GM12878 (cell line): ENCODE results near the gene ZNF215. TPM values are rescaled to one million over a fixed set of nuclear protein-coding genes. Genes with fewer than 3 reads are reported as not detected.

Source experiments
- ATAC-seq: fragments of 200-7000 bp; cut with Tn5 transposase; 3 replicates; pipeline ENCODE4 v1.9.1; 2020; ENCODE audit warnings: mild to moderate bottlenecking, moderate library complexity
- BruUV-seq: library from RNA; stranded (reverse); fragments of 400-500 nt; replicated peaks from 2 replicates; lab custom pipeline; 2021; lab: Mats Ljungman, UMichigan
- CTCF ChIA-PET: fragments of 300-600 bp; sonication (Branson Sonifier 250); formaldehyde crosslinking; extraction: SDS; loops from one replicate; lab custom pipeline; 2021; ENCODE audit warnings: inconsistent platforms; lab: Yijun Ruan, JAX
- POLR2A ChIA-PET: fragments of 350-600 bp; formaldehyde crosslinking; extraction: SDS; loops from one replicate; lab custom pipeline; 2021; ENCODE audit warnings: inconsistent platforms; lab: Charles Lee
- RAD21 ChIA-PET: fragments of 300-600 bp; sonication (Branson Sonifier 250); formaldehyde crosslinking; loops from one replicate; lab custom pipeline; 2023; ENCODE audit warnings: antibody characterized with exemption; ENCODE audit not compliant: unreplicated experiment; lab: Charles Lee
- SMC1A ChIA-PET: fragments of 300-600 bp; sonication (Branson Sonifier 250); formaldehyde crosslinking; loops from one replicate; lab custom pipeline; 2023; ENCODE audit not compliant: unreplicated experiment, uncharacterized antibody; lab: Charles Lee
- DNase-seq: peaks from one replicate; pipeline ENCODE4 v3.0.0-alpha.2; 2011; ENCODE audit warnings: low read depth, low spot score
- FAIRE-seq: peaks from 3 replicates; lab custom pipeline; 2011; peaks lifted over from hg19 to GRCh38; lab: Jason Lieb, UNC
- H2AFZ ChIP-seq: 2 replicates; pipeline ENCODE4 v1.6.0; 2011; ENCODE audit warnings: low read depth, low read length, control low read depth; ENCODE audit not compliant: control insufficient read depth
- H3K27ac ChIP-seq: 2 replicates; pipeline ENCODE4 v1.5.1; 2011; ENCODE audit warnings: control low read depth; ENCODE audit not compliant: control insufficient read depth, insufficient read depth
- H3K27me3 ChIP-seq, 2 experiments: replicated peaks in 1 of 2; 2 replicates each; pipeline versions ENCODE4 v1.6.0 to v1.6.1; 2011; ENCODE audit warnings: low read length in 1 of 2; ENCODE audit not compliant: control insufficient read depth in 2 of 2, insufficient read depth in 2 of 2
- H3K36me3 ChIP-seq, 2 experiments: 2 replicates each; pipeline ENCODE4 v1.5.1; 2011; ENCODE audit warnings: low read length in 1 of 2; ENCODE audit not compliant: control insufficient read depth in 2 of 2, insufficient read depth in 2 of 2
- H3K4me1 ChIP-seq: 2 replicates; pipeline ENCODE4 v1.6.1; 2011; ENCODE audit warnings: mild to moderate bottlenecking, low read length, moderate library complexity, mixed read lengths; ENCODE audit not compliant: control insufficient read depth, insufficient read depth
- H3K4me2 ChIP-seq: 2 replicates; pipeline ENCODE4 v1.6.0; 2011; ENCODE audit warnings: control low read depth; ENCODE audit not compliant: control insufficient read depth, insufficient read depth
- H3K4me3 ChIP-seq: fragments of 200-600 bp; sonication (generic); 2 replicates; pipeline ENCODE4 v1.5.1; 2016
- H3K79me2 ChIP-seq: 2 replicates; pipeline ENCODE4 v1.6.0; 2011; ENCODE audit warnings: low read length; ENCODE audit not compliant: control insufficient read depth, insufficient read depth
- H3K9ac ChIP-seq: 2 replicates; pipeline ENCODE4 v1.8.0; 2011; ENCODE audit warnings: low read length, control low read depth, mixed read lengths; ENCODE audit not compliant: control insufficient read depth, insufficient read depth
- H3K9me3 ChIP-seq: replicated peaks from 3 replicates; pipeline ENCODE4 v1.5.1; 2011; ENCODE audit warnings: mild to moderate bottlenecking, low read length; ENCODE audit not compliant: control insufficient read depth, insufficient read depth
- H4K20me1 ChIP-seq: 2 replicates; pipeline ENCODE4 v1.6.0; 2011; ENCODE audit not compliant: control insufficient read depth, insufficient read depth
- HCFC1 ChIP-seq: fragments of 150-350 bp; IDR thresholded peaks from 2 replicates; pipeline ENCODE4 v1.6.1; 2014; ENCODE audit warnings: low read length
- LARP7 ChIP-seq: fragments of 450-650 bp; IDR thresholded peaks from 2 replicates; pipeline ENCODE4 v1.6.1; 2017; ENCODE audit warnings: mild to moderate bottlenecking
- SIN3A ChIP-seq: IDR thresholded peaks from 2 replicates; pipeline ENCODE4 v1.6.1; 2012; ENCODE audit warnings: low read depth, low read length, improper control_type of control experiment
- ZBTB11 ChIP-seq: fragments of 450-650 bp; formaldehyde crosslinking; IDR thresholded peaks from 2 replicates; pipeline ENCODE4 v1.5.0; 2022; ENCODE audit warnings: mild to moderate bottlenecking, missing genetic modification characterization
- ZBTB4 ChIP-seq: fragments of 450-650 bp; formaldehyde crosslinking; IDR thresholded peaks from 2 replicates; pipeline ENCODE4 v1.4.0; 2022; ENCODE audit warnings: mild to moderate bottlenecking, moderate library complexity
- ZSCAN29 ChIP-seq: fragments of 450-650 bp; IDR thresholded peaks from 2 replicates; pipeline ENCODE4 v1.6.1; 2017; ENCODE audit warnings: mild to moderate bottlenecking, moderate library complexity
- WGBS: methylation state at CpG from one replicate; pipeline ENCODE4 v1.1.6; 2016; ENCODE audit warnings: low lambda C conversion rate; ENCODE audit not compliant: insufficient replicate concordance, insufficient coverage; ENCODE audit errors: missing lambda C conversion rate; 5-methylcytosine and 5-hydroxymethylcytosine counted together
- in situ Hi-C: fragments of 300-500 bp; cut with MboI; formaldehyde crosslinking; loops from 9 replicates; pipeline ENCODE4 v1.14.3; 2018; ENCODE audit warnings: mixed read lengths
- intact Hi-C: fragments of 100-400 bp; cut with micrococcal nuclease; formaldehyde crosslinking; loops from one replicate; pipeline ENCODE4 v1.14.2; 2022; ENCODE audit not compliant: unreplicated experiment
- polyA plus RNA-seq, 11 experiments: library from polyadenylated mRNA; depleted of rRNA in 4 of 11; unstranded in 6 of 11; stranded (reverse) in 5 of 11; fragments of >200 nt; fragmentation: Nextera tagmentation in 4 of 11; fragmentation: Illumina TruSeq in 1 of 11; extraction: Ambion mirVana in 4 of 11; extraction: Trizol in 1 of 11; gene quantifications; 1 replicate in 1 of 11; 2 replicates in 10 of 11; pipeline versions ENCODE4 v1.2.1 to v1.2.3, GENCODE V29; 2011 to 2016; ENCODE audit warnings: inconsistent platforms in 2 of 11, missing spikeins in 2 of 11, low read depth in 1 of 11
- total RNA-seq, 4 experiments: library from RNA; depleted of rRNA in 3 of 4; stranded (reverse); fragments of >200 nt in 3 of 4; fragmentation: Illumina TruSeq in 1 of 4; extraction: Trizol in 1 of 4; gene quantifications; 2 replicates each; pipeline versions ENCODE4 v1.2.1 to v1.2.3, GENCODE V29; 2013 to 2021

ZNF215 gene
- total and polyA plus RNA-seq, 10 of the 15 experiments (the other 5 are each of a cell fraction or from before 2014, with no cell fraction given): 1.5 to 3.7 (median 2.3) TPM

GRCh38 chr11:6988506-6988905 lies 62.3 kb downstream of the ZNF215 start (continued):
- no peak for TF ChIP-seq ZBTB4
- no peak for TF ChIP-seq SIN3A

GRCh38 chr11:6991227-6991626 lies 65.0 kb downstream of the ZNF215 start:
- ATAC-seq: no peak
- FAIRE-seq: no peak
- Histone ChIP-seq H3K4me3 (no peak overlapping the region), H3K4me1 (no peaks in the 10 kb centered on the region), H3K27me3 (no peaks in the 10 kb centered on the region), H3K9ac (no peak overlapping the region), H3K79me2 (no peaks in the 10 kb centered on the region), H3K27ac (no peak overlapping the region), H2AFZ (no peak overlapping the region), H3K9me3 (no peaks in the 10 kb centered on the region), H4K20me1 (no peaks in the 10 kb centered on the region), H3K36me3 (no peaks in the 10 kb centered on the region), H3K4me2 (no peak overlapping the region)
- SMC1A ChIA-PET: no interaction called here
- POLR2A ChIA-PET: no interaction called here
- WGBS: 34% methylated on average over 4 of the region's 6 CpGs
- intact Hi-C loops (no loop called here), in situ Hi-C loops (no loop called here)
- CTCF ChIA-PET: no interaction called here
- RAD21 ChIA-PET: no interaction called here
- BruUV-seq: no TSS peak
- TF ChIP-seq HCFC1 (no peak), ZSCAN29 (no peak), LARP7 (no peak), ZBTB11 (no peak)
- no peak for DNase-seq
